H1 (cell line): ENCODE data around the gene TLL1. TPM values are rescaled to one million over a fixed set of nuclear protein-coding genes. Genes with fewer than 3 reads are reported as not detected.

Source experiments
- ASH2L ChIP-seq: fragments of 200-600, 300-600 bp; sonication (generic); IDR thresholded peaks from one replicate; pipeline ENCODE4 v1.7.1; 2017; ENCODE audit warnings: low read length
- BCL11A ChIP-seq, 2 experiments: IDR thresholded peaks; one replicate each; pipeline ENCODE4 v1.6.1; 2011; ENCODE audit warnings: low read depth in 2 of 2, low read length in 2 of 2, mild to moderate bottlenecking in 2 of 2
- CHD1 ChIP-seq: IDR thresholded peaks from 2 replicates; pipeline ENCODE4 v1.6.1; 2012; ENCODE audit warnings: low read depth, low read length, improper control_type of control experiment
- GTF2F1 ChIP-seq: IDR thresholded peaks from 2 replicates; pipeline ENCODE4 v1.6.1; 2012; ENCODE audit warnings: low read depth, low read length, improper control_type of control experiment, borderline replicate concordance
- JUND ChIP-seq: IDR thresholded peaks from 2 replicates; pipeline ENCODE4 v1.6.1; 2011; ENCODE audit warnings: mild to moderate bottlenecking, improper control_type of control experiment, low read length
- RBBP5 ChIP-seq: IDR thresholded peaks from 2 replicates; pipeline ENCODE4 v1.7.1; 2012; ENCODE audit warnings: low read depth, mild to moderate bottlenecking, inconsistent platforms, low read length, moderate library complexity, borderline replicate concordance
- polyA plus RNA-seq, 7 experiments: library from polyadenylated mRNA; depleted of rRNA in 3 of 7; stranded (reverse) in 5 of 7; unstranded in 2 of 7; fragments of >200 nt in 5 of 7; fragments of 200-250 nt in 2 of 7; gene quantifications; 1 replicate in 5 of 7; 2 replicates in 1 of 7; 4 replicates in 1 of 7; pipeline versions ENCODE4 v1.2.1 to v1.2.3, GENCODE V29; 2011 to 2013; ENCODE audit warnings: missing spikeins in 2 of 7, mixed read lengths in 2 of 7
- total RNA-seq: library from RNA; stranded (reverse); fragmentation: NEBNext Ultra II Directional; extraction: Animal tissue kit (Norgen Biotek cat#: 25700); gene quantifications from 2 replicates; pipeline ENCODE4 v1.2.1, GENCODE V29; 2021

TLL1 gene
- total and polyA plus RNA-seq, 2 of the 8 experiments (the other 6 are each of a cell fraction or from before 2014, with no cell fraction given) = 0.18 to 1.1 TPM

GRCh38 chr4:166088576-166088975 lies 215.5 kb downstream of the TLL1 start (continued):
- TF ChIP-seq BCL11A (IDR thresholded peaks at IDR 0.05; ENCODE audit: low read depth in 2 of 2, low read length in 2 of 2) = no peak
- no peak for TF ChIP-seq JUND
- no peak for TF ChIP-seq GTF2F1
- no peak for TF ChIP-seq CHD1
- TF ChIP-seq RBBP5 = no peak
- TF ChIP-seq ASH2L = no peak
